HG02943 (cell line): ENCODE data around the gene SPPL3.

ENCODE experiments used
- ATAC-seq: cut with Tn5 transposase; IDR thresholded peaks from one replicate; pipeline ENCODE4 v1.9.1; 2021; ENCODE audit warnings: mild to moderate bottlenecking, low read depth, moderate library complexity; ENCODE audit not compliant: unreplicated experiment

Gene SPPL3

DNA sequence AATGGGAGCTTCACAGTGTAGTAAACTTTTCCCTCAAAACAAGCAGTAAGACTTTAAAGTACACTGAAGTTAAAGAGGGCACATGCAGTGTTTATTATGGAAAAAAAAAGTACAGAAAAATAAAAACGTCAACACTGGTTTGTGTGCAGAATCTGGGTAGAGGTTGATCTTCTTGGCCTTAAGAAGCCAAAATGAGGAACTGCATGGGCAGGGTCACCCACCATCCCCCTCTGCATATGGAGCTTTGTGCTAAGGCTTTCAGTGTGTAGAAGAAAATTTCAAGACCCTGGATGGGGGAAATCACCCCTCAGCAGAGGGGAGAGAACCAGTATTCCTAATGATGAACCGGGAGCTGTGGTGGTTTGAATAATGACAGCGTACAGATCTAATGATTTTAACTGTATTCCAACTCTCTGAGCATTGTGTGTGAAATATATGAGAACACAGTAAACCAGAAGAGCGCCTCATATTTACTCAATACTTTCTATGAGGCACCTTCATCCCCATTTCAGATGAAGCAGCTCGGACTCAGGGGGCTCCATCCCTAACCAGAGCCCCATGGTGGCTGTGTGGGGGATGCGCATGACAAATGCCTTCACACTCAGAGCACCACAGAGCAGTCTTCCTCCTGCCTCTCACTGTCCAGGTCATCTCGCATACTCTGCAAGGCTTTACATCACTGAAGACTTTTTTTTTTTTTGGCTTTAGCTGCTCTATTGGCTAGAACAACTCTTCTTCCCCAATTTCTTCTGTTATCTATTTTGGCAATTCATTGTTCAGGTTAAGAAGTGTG lies 145.2 kb downstream of the SPPL3 start:
- ATAC-seq = no peak

DNA sequence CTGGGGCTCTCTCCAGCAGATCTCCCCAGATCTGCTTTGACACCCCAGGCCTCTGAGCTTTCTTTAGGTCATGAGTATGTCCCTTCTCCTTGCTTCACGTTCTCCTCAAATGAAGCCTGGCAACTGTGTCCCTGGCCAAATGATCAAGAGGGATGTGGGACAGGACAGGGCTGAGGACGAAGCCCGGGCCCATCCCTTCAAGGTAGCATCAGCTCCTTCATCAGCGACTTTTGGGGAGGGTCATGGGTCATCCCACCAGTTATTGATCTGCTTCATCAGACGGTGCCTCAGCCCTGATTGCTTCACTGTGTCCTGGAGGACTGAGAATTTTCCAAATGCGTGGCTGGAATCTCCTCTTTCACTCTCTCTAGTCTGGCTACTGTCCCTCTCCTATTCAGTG lies 146.2 kb downstream of the SPPL3 start:
- ATAC-seq = no peak

DNA sequence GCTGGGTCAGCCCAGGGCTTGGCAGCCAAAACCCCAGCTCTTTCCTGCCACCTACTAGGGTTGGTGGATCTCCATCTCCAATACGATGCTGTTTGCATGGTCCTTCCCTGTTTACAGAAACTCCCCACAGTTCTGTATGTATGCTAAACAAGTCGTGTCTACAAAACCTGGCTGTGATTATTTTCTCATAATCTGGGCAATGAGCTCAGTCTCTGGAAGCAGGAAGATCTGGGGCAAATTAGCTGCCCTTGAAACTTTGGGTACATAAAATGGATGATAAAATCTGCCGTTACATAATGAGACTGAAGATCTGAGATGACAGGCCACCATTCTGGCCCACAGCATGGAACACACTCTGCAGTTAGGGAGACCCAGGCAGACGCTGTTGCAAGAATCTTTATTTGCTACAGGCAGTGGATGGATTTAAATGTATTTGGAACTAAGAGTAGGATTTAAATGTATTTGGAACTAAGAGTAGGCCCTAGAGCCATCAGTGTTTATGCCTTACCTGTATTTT lies 146.9 kb downstream of the SPPL3 start:
- ATAC-seq = no peak

DNA sequence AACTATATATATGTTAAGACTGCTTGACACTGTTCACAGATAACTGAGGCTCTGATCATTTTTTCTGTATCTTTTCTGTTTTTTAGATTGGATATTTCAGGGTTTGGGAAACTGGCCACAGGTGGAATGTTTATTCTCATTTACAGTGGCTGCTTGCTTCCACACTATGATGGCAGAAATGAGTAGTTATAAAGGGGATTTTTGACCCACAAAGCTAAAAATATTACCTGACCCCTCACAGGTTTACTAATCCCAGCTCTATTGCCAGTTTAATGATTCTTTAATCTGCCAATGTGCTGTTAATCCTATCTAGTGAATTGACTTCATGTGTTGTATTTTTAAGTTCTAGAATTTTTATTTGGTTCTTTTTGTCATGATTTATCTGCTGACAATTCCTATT lies 148.9 kb downstream of the SPPL3 start:
- no peak for ATAC-seq

DNA sequence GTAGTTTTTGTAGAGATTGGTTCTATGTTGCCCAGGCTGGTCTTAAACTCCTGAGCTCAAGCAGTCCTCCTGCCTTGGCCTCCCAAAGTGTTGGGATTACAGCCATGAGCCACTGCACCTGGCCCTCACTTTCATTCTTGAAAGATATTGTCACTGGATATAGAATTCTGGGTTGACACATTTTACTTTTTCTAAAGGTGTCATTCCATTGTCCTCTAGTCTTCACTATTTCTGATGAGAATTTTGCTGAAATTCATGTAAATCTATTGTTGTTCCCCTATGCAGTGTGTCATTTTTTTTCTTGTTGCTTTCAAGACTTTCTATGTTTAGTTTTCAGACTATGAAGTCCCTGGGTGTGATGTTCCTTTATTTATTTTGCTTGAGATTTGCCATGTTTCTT lies 149.4 kb downstream of the SPPL3 start:
- ATAC-seq = no peak

DNA sequence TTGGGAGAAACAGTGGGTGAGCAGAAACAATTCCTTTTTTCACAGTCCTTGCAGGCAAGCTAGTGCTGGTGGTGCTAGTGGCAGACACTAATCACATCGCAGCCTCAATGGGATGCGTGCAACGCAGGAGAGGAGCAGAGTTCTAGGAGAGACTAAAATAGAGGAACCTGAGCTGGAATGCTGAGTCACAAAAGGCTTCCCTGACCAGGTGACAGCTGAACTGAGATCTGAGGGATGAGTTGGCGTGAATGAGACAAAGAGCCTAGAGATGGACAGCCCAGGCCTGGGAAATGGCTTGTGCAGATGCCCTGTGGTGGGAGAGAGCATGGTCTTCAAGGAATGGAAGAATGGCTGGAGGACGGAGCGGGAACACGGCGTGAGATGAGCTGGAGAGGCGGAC lies 152.8 kb downstream of the SPPL3 start:
- ATAC-seq = no peak

DNA sequence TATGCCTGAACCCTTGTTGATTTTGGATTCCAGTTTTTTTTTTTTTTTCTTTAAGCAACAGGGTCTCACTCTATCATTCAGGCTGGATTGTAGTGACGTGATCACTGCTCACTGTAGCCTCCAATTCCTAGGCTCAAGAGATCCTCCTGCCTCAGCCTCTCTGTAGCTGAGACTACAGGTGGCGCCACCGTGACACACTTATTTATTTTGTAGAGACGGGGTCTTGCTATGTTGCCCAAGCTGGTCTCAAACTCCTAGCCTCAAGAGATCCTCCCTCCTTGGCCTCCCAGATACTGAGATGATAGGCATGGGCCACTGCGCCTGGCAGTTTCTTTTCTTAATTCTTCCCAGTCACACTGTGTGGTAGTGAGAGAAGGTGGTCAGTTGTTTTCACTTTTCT lies 153.4 kb downstream of the SPPL3 start:
- no peak for ATAC-seq

DNA sequence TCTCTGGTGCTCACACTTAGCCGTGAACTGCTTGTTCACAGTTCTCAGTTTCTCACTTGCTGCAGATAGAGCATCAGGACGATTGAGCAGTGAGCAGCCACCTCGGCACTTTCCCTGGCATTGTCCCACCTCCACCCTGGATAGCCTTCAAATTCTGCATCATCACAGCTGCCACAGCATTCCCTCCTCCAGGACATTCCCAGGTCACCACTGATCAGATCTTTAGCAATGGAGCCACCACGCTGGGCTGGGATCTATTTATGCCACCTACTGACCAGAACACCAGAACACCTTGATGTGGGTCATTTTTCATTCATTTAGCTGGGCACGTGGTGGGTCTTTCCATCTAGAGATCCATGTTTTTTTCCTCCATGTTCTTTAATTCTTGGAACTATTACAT lies 154.9 kb downstream of the SPPL3 start:
- no peak for ATAC-seq

DNA sequence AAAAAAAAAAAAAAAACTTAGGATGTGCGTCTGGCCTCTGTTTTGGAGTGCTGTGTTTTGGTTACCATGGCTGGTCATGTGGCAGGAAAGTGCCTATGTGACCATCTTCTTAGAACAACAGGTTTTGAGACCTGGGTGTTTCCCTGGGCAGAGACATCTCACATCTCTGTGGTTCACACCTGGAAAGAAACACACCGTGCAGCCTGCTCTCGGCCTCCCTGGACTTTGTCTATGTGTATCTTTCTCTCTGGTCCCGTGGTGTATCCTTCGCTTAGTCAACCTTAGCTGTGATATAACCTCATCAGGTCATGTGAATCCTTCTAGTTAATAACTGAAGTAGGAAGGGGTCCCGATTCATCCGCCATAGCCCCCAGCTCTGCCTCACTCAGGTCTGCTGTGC lies 155.9 kb downstream of the SPPL3 start:
- no peak for ATAC-seq

DNA sequence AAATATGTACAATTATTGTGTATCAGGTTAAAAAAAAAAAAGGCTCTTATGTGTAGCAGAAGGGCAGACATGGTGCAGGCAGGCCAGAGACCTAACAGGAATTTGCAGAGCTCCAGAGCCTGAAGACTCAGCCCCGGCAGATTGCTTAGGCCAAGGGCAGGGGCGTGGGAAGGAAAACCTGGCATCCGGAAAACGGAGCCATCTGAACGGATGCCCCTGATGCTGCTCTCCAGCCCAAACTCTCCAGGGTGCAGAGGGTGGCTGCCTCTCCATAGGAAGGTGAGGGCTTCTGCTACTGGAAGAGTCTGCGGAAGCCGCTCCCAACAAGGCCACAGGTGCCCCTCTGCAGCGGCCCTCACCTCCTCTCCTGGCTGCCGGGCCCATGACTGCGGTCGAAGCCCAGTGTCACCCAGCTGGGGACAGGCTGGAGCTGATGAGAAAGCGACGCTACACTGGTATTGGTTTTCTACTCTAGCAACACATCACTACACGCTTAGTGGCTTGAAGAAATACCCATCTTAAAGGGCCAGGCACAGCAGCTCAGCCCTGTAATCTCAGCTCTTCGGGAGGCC lies 159.2 kb downstream of the SPPL3 start:
- ATAC-seq = no peak

DNA sequence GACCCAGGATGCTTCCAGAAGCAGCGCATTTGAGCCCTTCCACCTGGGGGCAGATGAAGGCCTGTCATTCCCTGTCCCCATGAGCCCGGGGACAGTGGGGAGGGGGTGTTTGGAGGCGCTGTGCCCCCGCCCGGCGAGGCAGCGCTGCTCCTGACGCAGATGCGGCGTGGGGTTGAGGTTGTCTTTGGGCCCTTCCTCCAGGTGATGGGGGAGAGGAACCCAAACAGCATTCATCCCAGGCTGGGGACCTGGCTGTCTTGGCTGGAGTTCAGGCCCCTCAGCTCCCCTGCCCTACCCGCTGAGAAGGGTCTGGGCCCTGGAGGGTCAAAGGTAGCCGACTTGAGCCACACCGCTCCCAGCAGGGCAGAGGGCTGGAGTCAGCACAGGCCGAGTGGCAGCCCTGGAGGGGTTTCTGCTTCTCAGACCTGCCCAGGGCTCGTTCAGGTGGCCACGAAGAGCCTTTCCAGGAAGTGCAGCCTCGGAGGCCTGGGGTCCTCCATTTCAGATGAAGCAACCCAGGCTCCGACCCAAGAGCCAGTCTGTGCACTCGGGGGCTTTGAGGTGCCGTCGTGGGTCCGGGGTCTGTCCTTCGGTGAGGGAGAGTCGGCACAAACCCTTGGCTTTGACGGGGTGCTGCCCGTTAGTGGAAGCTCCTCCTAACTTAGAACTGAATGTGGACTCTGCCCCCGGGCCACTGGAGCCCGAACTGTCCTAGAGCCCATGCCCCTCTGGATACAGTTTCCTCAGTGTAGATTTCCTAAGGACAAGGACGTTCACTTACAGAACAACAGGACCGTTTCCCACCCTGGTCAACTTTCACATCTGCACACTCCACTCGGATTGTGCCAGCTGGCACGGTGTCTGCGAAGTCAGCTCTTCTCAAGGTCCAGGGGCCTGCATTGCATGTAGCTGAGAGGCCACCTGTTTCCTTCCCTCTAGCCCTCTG lies 162.4 kb downstream of the SPPL3 start:
- no peak for ATAC-seq

DNA sequence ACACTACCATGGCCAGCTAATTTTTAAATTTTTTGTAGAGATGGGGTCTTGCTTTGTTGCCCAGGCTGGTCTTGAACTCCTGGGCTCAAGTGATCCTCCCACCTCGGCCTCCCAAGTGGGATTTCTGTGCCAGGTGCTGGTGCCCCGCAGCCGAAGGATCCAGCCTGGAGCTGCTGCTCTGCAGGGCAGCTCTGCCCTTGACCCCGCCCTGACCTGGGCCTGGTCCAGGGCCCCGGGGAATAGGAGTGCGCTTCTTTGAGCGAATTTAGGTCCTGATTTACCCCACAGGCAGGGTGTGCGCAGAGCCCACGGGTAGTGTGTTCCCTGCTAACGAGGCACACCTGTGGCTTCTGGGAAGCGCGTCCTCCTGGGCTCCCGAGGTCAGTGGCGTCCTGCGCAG lies 163.3 kb downstream of the SPPL3 start:
- ATAC-seq = no peak

DNA sequence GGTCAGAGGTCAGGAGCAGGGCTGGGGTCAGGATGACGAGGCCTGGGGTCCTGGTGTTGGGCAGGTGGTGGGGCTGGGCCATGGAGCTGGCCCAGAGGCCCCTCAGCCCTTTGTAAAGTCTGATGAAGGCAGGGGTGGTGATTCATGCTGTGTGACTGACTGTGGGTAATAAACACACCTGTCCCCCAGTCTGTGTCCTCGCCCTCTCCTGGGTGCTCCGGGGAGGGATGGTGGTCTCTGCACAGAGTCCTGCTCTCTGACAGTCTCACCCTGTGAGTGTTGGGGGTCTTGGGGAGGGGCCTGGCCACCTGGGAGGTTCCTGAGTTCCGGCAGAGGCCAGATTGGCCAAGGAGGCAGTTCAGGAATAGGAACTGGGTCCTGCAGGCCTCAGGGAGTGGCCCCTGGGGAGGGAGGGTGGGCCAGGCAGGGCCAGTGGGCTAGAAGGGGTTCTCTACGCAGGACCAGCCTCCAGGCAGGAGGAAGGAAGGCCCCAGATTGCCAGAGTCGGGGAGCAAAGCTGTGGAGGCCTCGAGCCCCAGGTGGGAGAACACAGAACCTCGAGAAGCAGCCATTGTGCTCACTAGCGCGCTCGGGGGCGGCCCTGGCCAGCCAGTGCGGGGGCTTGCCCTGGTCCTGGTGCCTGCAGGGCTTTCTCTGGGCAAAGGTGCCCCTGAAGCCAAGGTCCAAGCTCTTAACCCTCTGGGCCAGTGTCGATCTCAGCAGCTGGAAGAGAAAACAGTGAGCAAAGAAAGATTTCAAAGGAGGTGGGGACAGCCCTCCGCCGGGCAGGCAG lies 164.1 kb downstream of the SPPL3 start:
- ATAC-seq = no peak

DNA sequence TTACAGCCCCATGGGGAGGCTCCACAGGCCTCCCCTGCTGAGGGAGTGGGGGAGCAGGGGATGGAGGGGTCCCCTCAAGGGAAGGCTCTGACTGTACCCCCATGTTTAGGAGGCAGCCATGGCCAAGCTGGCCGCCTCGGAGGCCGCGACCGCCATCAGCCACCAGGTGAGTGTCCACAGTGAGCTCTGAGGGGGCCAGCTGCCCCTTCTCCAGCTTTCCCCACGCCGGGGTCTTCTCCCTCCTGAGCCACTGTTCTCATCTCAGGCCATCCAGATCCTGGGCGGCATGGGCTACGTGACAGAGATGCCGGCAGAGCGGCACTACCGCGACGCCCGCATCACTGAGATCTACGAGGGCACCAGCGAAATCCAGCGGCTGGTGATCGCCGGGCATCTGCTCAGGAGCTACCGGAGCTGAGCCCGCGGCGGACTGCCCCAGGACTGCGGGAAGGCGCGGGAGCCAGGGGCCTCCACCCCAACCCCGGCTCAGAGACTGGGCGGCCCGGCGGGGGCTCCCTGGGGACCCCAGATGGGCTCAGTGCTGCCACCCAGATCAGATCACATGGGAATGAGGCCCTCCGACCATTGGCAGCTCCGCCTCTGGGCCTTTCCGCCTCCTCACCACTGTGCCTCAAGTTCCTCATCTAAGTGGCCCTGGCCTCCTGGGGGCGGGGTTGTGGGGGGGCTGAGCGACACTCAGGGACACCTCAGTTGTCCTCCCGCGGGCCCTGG lies 165.0 kb downstream of the SPPL3 start:
- ATAC-seq = no peak

DNA sequence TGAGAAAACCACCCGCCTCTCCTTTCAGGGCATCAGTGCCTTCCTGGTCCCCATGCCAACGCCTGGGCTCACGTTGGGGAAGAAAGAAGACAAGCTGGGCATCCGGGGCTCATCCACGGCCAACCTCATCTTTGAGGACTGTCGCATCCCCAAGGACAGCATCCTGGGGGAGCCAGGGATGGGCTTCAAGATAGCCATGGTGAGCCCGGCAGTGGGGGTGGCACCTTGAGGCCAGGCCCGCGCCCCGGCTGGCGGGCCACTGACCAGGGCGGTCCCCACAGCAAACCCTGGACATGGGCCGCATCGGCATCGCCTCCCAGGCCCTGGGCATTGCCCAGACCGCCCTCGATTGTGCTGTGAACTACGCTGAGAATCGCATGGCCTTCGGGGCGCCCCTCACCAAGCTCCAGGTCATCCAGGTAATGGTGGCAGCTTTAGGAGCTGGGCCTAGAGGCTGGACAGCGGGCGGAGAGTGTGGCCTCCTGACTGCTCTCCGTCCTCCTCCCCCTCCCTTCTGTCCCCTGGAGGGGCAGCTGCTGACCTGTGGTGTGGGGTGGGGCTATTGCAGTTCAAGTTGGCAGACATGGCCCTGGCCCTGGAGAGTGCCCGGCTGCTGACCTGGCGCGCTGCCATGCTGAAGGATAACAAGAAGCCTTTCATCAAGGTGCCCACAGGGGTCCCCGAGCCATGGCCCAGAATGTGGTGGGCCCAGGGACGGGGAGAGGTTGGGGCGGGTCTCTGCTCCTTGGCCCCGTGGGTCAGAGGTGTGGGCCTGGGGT lies 165.7 kb downstream of the SPPL3 start:
- no peak for ATAC-seq

DNA sequence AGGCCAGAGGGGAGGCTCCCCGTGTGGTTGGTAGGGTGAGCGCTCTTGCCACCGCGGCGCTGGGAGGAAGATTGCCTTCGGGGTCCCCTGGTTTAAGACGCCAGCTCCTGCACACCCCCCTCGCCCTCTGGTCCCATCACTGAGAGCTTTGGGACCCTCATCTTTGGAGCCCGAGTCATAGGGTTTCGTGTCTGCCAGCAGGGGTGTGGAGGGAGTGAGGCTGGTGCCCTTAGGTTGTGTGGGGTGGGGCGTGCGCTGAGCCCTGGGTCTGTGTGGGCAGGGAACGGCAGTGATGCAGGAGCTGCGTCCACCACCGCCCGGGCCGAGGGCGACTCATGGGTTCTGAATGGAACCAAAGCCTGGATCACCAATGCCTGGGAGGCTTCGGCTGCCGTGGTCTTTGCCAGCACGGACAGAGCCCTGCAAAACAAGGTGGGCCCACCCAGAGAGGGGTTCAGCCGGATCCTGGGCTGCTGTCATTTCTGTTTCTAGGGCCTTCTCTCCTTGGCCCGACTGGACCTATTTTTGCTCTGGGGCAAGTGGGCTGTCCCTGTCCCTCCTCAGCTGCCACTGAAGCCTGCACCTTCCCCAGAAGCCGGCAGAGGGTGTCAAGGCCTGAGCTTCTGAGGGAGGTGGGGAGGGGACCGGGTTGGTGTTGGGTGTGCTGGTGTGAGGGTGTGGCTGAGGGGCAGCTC lies 166.5 kb downstream of the SPPL3 start:
- no peak for ATAC-seq

DNA sequence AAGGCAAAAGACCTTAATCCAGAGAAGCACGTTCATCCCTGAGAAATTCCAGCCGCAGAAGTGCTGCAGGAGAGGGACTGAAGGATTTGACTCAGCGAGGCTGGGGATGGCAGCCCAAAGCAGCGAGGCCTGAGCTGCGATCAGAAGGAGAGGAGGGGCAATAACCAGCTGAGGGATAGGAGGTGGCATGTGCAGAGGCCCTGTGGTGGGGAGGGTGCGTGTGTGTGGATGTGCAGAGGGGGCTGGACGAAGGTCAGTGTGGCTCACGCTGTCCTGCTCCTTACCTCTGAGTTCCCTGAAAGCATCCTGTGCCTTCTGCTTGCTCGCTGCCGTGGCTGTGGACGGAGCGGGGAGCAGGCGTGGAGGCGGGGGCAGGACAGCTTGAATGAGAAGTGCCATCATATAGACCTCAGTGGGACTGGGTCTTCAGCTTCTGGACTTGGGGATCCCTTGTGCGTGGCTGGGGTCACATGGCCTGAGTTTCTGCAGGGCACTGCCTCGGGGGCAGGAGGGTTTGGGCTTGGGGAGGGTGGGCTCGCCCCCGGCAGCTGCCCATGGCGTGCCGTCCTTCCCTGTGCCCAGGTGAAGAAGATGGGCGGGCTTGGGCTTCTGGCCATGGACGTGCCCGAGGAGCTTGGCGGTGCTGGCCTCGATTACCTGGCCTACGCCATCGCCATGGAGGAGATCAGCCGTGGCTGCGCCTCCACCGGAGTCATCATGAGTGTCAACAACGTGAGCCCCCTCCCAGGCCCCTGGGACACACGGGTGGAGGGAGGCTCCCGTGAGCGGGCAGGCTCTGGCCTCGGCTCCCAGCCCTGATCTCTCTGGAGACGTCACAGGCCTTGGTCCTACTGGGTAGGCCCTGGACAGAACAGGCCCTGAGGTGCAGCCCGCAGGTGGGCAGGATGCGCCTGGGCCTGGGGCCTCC lies 167.5 kb downstream of the SPPL3 start:
- ATAC-seq = no peak
